ENCODE measurements around the gene OXT. TPM values are rescaled to one million over a fixed set of nuclear protein-coding genes. Genes with fewer than 3 reads are reported as not detected.
A peak's percentile ranks its signal among the peaks of the same experiment; 100 is the strongest.

The OXT gene
- total and polyA plus RNA-seq, 2 of the 13 experiments (the other 11 are each of a cell fraction or from before 2014, with no cell fraction given), result not detected

GRCh38 chr20:3103369-3104032 is 32.1 kb downstream of the OXT start (continued):
- TF ChIP-seq ZNF678 (CRISPR knock-in tag; IDR thresholded peaks at IDR 0.05), result 0 out of 2 replicates have a peak, but pooled peaks have one; percentile 49
- no peak for TF ChIP-seq FOXA1 (IDR thresholded peaks at IDR 0.05)
- peak; percentile 84 for TF ChIP-seq FOXA1 (CRISPR knock-in tag; IDR thresholded peaks at IDR 0.05)
- TF ChIP-seq KLF6 (CRISPR knock-in tag; IDR thresholded peaks at IDR 0.05), result 0 out of 2 replicates have a peak, but pooled peaks have one; percentile 38
- peak; percentile 71; the same call in 1 of the 2 replicates for TF ChIP-seq ZNF12 (CRISPR knock-in tag; IDR thresholded peaks at IDR 0.05)
- TF ChIP-seq, protein P1, sequence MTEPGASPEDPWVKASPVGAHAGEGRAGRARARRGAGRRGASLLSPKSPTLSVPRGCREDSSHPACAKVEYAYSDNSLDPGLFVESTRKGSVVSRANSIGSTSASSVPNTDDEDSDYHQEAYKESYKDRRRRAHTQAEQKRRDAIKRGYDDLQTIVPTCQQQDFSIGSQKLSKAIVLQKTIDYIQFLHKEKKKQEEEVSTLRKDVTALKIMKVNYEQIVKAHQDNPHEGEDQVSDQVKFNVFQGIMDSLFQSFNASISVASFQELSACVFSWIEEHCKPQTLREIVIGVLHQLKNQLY (CRISPR knock-in tag; IDR thresholded peaks at IDR 0.05), result peak; percentile 89
- TF ChIP-seq, protein P2, sequence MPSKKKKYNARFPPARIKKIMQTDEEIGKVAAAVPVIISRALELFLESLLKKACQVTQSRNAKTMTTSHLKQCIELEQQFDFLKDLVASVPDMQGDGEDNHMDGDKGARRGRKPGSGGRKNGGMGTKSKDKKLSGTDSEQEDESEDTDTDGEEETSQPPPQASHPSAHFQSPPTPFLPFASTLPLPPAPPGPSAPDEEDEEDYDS (CRISPR knock-in tag; IDR thresholded peaks at IDR 0.05), result peak; percentile 66
- TF ChIP-seq TGIF2 (CRISPR knock-in tag; IDR thresholded peaks at IDR 0.05), result peak; percentile 25; the same call in 1 of the 2 replicates
- TF ChIP-seq KMT2B (CRISPR knock-in tag; IDR thresholded peaks at IDR 0.05), result peak; percentile 62
- peak; percentile 76; the same call in 1 of the 2 replicates for TF ChIP-seq ZBTB20 (CRISPR knock-in tag; IDR thresholded peaks at IDR 0.05; ENCODE audit: borderline replicate concordance, low read depth)
- TF ChIP-seq NFE2 (CRISPR knock-in tag; IDR thresholded peaks at IDR 0.05), result peak; percentile 80
- TF ChIP-seq MEIS2 (CRISPR knock-in tag; IDR thresholded peaks at IDR 0.05), result peak; percentile 87
- no peak for TF ChIP-seq ZNF276 (CRISPR knock-in tag; IDR thresholded peaks at IDR 0.05; ENCODE audit: low read depth)
- TF ChIP-seq FOXP4 (CRISPR knock-in tag; IDR thresholded peaks at IDR 0.05), result peak; percentile 98
- no peak for TF ChIP-seq GATA4 (IDR thresholded peaks at IDR 0.05; ENCODE audit: borderline replicate concordance, low read depth)
- TF ChIP-seq ZNF614 (CRISPR knock-in tag; IDR thresholded peaks at IDR 0.05; ENCODE audit: borderline replicate concordance), result peak; percentile 95
- peak; percentile 93 for TF ChIP-seq MED1 (CRISPR knock-in tag; IDR thresholded peaks at IDR 0.05)
- peak; percentile 71; the same call in 1 of the 2 replicates for TF ChIP-seq ISL2 (CRISPR knock-in tag; IDR thresholded peaks at IDR 0.05)
- no peak for TF ChIP-seq ELF4 (CRISPR knock-in tag; IDR thresholded peaks at IDR 0.05; ENCODE audit: borderline replicate concordance)
- no peak for TF ChIP-seq ZBTB46 (CRISPR knock-in tag; IDR thresholded peaks at IDR 0.05; ENCODE audit: borderline replicate concordance)
- TF ChIP-seq SMARCE1 (IDR thresholded peaks at IDR 0.05; ENCODE audit: borderline replicate concordance), result peak; percentile 50; the same call in 1 of the 2 replicates
- TF ChIP-seq ZNF773 (CRISPR knock-in tag; IDR thresholded peaks at IDR 0.05; ENCODE audit: borderline replicate concordance), result no peak
- TF ChIP-seq FOXO4 (CRISPR knock-in tag; conservative IDR thresholded peaks at IDR 0.05), result no peak
